Right atrium auricular region (tissue), 2 donors: Measurements from ENCODE around the gene CHST15. TPM values are rescaled to one million over a fixed set of nuclear protein-coding genes. Genes with fewer than 3 reads are reported as not detected.

Source experiments
- DNase-seq: peaks from one replicate; pipeline ENCODE4 v3.0.0-alpha.2; 2019; ENCODE audit warnings: low spot score
- H3K27ac ChIP-seq, 2 donors: fragments of 200-600 bp; sonication (generic); 1 replicate in 1 of 2; 2 replicates in 1 of 2; pipeline ENCODE4 v1.5.1; 2016 to 2019
- H3K27me3 ChIP-seq, 2 donors: fragments of 200-600 bp; sonication (generic); one replicate each; pipeline versions ENCODE4 v1.5.1 to v1.6.0; 2017 to 2019
- H3K36me3 ChIP-seq: fragments of 200-600 bp; sonication (generic); one replicate; pipeline ENCODE4 v1.5.1; 2016
- H3K4me1 ChIP-seq, 2 donors: fragments of 200-600 bp; sonication (generic); one replicate each; pipeline versions ENCODE4 v1.5.1 to v1.6.0; 2017 to 2019
- H3K4me3 ChIP-seq, 2 donors: fragments of 200-600 bp; sonication (generic); 1 replicate in 1 of 2; 2 replicates in 1 of 2; pipeline ENCODE4 v1.5.1; 2017 to 2019; ENCODE audit warnings: mild to moderate bottlenecking in 1 of 2, moderate library complexity in 1 of 2
- H3K9me3 ChIP-seq, 2 donors: fragments of 200-600 bp; sonication (generic); one replicate each; pipeline ENCODE4 v1.5.1; 2019
- CTCF ChIP-seq, 2 donors: fragments of 200-600 bp; sonication (generic); IDR thresholded peaks; one replicate each; pipeline ENCODE4 v1.5.1; 2019; ENCODE audit warnings: antibody characterized with exemption in 2 of 2
- total RNA-seq, 2 donors: library from RNA; depleted of rRNA; stranded (reverse); fragments of >200 nt; gene quantifications; one replicate each; pipeline ENCODE4 v1.1.0, GENCODE V29; 2016

CHST15 gene
- total RNA-seq, 2 donors from 2014 or later, result 7.0 to 14.2 TPM

- Histone ChIP-seq H3K9me3 (no peaks in the 10 kb centered on the region), H3K27me3 (no peaks in the 10 kb centered on the region), H3K4me1 (no peaks in the 10 kb centered on the region), H3K36me3 (no peaks in the 10 kb centered on the region), H3K4me3 (no peak overlapping the region), H3K27ac (no peak overlapping the region)
- no peak for TF ChIP-seq CTCF (IDR thresholded peaks at IDR 0.05)
- no peak for DNase-seq
Measured at GRCh38 chr10:124015991-124016390, 77.4 kb downstream of the CHST15 start.

GRCh38 chr10:124014416-124015154 is 78.8 kb downstream of the CHST15 start:
- no peaks in the 10 kb centered on the region for H3K36me3 ChIP-seq
- H3K4me1 ChIP-seq, result no peaks in the 10 kb centered on the region
- no peak overlapping the region for H3K4me3 ChIP-seq
- no peaks in the 10 kb centered on the region for H3K9me3 ChIP-seq
- no peak overlapping the region for H3K27ac ChIP-seq
- no peak for TF ChIP-seq CTCF (IDR thresholded peaks at IDR 0.05)
- no peaks in the 10 kb centered on the region for H3K27me3 ChIP-seq
- DNase-seq, result no peak

GRCh38 chr10:124013916-124014315 is 79.5 kb downstream of the CHST15 start:
- TF ChIP-seq CTCF (IDR thresholded peaks at IDR 0.05), result no peak
- no peaks in the 10 kb centered on the region for H3K27me3 ChIP-seq
- H3K4me1 ChIP-seq, result no peaks in the 10 kb centered on the region
- no peaks in the 10 kb centered on the region for H3K36me3 ChIP-seq
- DNase-seq, result no peak
- no peak overlapping the region for H3K4me3 ChIP-seq
- no peak overlapping the region for H3K27ac ChIP-seq
- no peaks in the 10 kb centered on the region for H3K9me3 ChIP-seq

- Histone ChIP-seq H3K36me3 (no peaks in the 10 kb centered on the region), H3K27me3 (no peaks in the 10 kb centered on the region), H3K9me3 (no peaks in the 10 kb centered on the region), H3K27ac (no peak overlapping the region), H3K4me1 (no peaks in the 10 kb centered on the region), H3K4me3 (no peak overlapping the region)
- DNase-seq, result no peak
- TF ChIP-seq CTCF (IDR thresholded peaks at IDR 0.05), result no peak
Measured at GRCh38 chr10:124012991-124013390, 80.4 kb downstream of the CHST15 start.

GRCh38 chr10:124012583-124012982 is 80.8 kb downstream of the CHST15 start:
- Histone ChIP-seq H3K4me1 (no peaks in the 10 kb centered on the region), H3K36me3 (no peaks in the 10 kb centered on the region), H3K27ac (no peak overlapping the region), H3K27me3 (no peaks in the 10 kb centered on the region), H3K4me3 (no peak overlapping the region), H3K9me3 (no peaks in the 10 kb centered on the region)
- TF ChIP-seq CTCF (IDR thresholded peaks at IDR 0.05), result no peak
- DNase-seq, result no peak

GRCh38 chr10:124012066-124012465 is 81.3 kb downstream of the CHST15 start:
- Histone ChIP-seq H3K27me3 (no peaks in the 10 kb centered on the region), H3K4me1 (no peaks in the 10 kb centered on the region), H3K4me3 (no peak overlapping the region), H3K27ac (no peak overlapping the region), H3K9me3 (no peaks in the 10 kb centered on the region), H3K36me3 (no peaks in the 10 kb centered on the region)
- DNase-seq, result no peak
- TF ChIP-seq CTCF (IDR thresholded peaks at IDR 0.05), result no peak
